HL-60/S4 treated with phorbol 12-myristate 13-acetate at 8.2 ng/mL for 4 days and 3 days (cell line): ENCODE data around the gene NOX5.

Experiments
- in situ Hi-C: fragments of 300-500 bp; cut with MboI; formaldehyde crosslinking; loops from 2 replicates; pipeline ENCODE4 v1.15.0; 2022; ENCODE audit warnings: low sequenced_read_pairs

The NOX5 gene

GRCh38 chr15:68990992-68991500 lies 23.4 kb upstream of the NOX5 start:
- in situ Hi-C loops: no loop called here

DNA sequence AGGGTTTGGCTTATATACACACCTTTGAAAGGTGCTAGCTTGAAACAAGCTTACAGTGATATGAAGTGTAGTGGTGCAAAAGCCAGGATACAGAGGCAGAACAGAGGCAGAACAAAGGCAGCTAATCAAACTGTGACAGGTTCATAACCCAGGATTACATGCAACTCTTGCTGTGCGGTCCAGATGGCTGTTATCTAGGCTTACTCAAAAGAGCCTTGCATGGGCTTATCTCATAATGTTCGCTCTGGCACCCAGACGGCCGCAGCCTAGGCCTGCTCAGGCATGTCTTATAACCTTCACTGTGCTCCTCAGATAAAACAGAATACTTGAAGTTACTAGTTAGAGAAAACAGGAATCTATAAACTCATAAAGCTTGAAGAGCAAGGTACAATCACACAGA lies 22.8 kb upstream of the NOX5 start:
- in situ Hi-C loops: no loop called here

GRCh38 chr15:68992696-68993095 lies 21.8 kb upstream of the NOX5 start:
- in situ Hi-C loops: no loop called here

DNA sequence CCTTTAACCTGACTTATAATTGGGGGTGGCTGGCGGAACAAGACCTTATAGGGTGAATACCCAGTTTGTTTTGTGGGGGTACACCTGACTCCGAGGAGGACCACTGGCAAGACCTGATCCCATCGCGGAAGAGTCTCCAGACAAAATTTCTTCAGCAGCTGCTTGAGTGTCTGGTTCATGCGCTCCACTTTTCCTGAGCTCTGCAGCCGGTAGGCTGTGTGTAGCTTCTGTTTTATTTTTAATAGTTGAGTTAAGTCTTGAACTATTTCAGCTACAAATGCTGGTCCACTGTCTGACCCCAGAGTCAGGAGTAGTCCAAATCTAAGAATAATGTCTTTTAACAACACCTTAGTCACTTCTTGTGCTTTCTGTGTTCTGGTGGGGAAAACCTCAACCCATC lies 21.2 kb upstream of the NOX5 start:
- in situ Hi-C loops: no loop called here

DNA sequence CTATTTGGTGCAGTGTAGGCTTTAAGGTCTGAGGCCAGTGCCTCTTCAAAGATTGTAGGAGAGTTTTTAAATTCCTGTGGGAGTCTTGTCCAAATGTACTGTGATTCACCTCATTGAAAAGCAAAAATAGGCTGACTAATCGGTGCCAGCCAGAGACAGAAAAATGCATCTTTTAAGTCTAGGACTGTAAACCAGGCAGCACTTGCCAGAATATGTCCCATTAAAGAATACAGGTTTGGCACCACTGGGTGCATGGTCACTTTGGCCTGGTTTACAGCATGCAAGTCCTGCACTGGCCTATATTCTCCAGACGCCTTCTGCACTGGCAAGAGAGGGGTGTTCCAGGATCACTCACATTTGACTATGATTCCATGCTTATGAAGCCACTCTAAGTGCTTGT lies 20.3 kb upstream of the NOX5 start:
- in situ Hi-C loops: no loop called here

DNA sequence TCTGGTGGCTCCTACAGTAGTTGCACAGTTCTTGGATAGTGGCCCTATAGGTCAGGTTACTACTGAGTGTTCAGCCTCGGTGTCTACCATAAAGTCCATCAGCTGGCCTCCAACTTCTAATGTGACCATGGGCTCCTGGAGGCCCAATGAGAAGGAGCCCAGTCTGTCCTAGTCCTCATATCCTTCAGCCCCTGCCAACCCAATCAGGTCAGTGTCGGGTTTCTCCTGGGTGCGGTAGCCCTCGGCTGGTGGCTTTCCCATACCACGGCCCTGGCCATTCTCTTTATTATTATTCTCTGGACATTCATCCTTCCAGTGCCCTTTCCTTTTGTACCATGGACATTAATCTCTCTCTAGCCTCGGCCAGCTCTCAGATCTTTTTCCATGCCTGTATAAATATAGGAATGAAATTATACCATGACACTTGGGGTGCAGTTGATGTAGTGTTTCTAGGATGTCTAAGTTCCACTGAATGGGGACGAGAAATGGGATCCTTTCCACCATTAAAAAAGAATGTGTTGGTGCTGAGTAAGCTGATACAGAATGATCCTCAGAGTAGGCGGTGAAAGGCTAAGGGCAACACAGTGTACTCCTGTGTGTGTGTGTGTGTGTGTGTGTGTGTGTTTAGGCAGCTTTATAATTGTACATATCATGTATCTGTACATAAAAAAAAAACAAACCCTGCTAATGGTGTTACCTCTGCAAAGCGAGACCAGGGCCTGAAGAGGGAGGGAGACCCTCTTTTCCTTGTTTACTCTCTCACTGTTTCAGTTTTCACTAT lies 19.3 kb upstream of the NOX5 start:
- in situ Hi-C loops: no loop called here

- in situ Hi-C loops: no loop called here
These were observed 17.4 kb upstream of the NOX5 start for GRCh38 chr15:68997050-68997449.

- in situ Hi-C loops: no loop called here
These were observed 16.3 kb upstream of the NOX5 start for GRCh38 chr15:68997930-68998777.

GRCh38 chr15:68999091-68999490 lies 15.4 kb upstream of the NOX5 start:
- in situ Hi-C loops: no loop called here

- in situ Hi-C loops: no loop called here
These were observed 14.4 kb upstream of the NOX5 start for GRCh38 chr15:69000091-69000490.

GRCh38 chr15:69000725-69001503 lies 13.6 kb upstream of the NOX5 start:
- in situ Hi-C loops: no loop called here

- in situ Hi-C loops: no loop called here
These were observed 11.7 kb upstream of the NOX5 start for GRCh38 chr15:69002783-69003182.

DNA sequence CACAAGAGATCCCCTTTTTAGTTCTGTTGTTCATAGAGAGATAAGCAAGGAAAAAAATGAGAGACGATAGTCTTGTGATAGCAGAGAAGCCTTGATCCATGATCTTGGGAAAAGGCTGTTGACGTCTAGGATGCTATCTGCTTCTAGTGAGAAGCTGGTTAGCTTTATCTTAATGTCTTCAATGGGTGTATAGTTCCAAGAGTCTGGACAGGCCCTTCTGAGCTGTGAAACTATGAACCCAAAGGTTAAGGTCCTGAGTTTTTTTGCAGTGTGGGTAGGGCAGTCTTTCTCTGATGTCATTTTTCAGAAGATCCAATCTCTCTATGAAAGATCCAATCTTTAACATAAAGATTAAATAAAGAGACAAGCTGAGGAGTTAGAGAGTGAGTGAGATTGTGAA lies 10.5 kb upstream of the NOX5 start:
- in situ Hi-C loops: no loop called here

DNA sequence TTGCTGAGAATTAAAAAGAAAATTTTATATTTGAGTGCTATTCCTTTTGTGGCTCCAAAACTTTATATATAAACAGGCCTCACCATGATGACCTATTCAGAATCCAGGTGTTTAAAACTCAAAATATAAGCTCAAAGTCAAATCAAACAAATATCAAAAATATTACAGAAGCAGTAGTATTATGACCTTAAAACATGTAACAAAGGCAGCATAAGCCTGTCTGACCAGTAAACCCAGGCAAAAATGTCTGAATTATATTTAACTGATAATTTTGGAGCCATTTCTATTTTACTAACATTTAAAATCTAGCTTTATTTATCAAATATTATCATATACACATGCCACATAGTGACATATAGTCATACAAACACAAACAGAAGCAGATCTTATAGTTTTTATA lies 6.4 kb upstream of the NOX5 start:
- in situ Hi-C loops: no loop called here

GRCh38 chr15:69009341-69009740 lies 5.2 kb upstream of the NOX5 start:
- in situ Hi-C loops: no loop called here

DNA sequence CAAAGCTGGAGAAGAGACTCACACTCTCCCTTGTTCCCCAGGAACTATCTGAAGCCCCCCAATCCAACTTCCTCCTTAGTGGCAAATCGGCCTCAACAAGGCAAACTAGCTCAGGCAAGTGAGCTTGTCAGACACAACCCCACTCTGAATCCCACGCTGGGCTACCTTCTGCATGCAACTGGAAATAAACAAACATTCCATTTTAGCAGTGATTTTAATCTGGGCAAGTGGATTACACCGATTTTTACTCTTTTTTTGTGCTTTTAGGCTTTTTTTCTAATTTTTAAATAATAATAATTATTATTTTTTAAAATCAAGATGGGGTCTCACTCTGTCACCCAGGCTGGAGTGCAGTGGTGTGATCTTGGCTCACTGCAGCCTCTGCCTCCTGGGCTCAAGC lies 2.9 kb upstream of the NOX5 start:
- in situ Hi-C loops: no loop called here

DNA sequence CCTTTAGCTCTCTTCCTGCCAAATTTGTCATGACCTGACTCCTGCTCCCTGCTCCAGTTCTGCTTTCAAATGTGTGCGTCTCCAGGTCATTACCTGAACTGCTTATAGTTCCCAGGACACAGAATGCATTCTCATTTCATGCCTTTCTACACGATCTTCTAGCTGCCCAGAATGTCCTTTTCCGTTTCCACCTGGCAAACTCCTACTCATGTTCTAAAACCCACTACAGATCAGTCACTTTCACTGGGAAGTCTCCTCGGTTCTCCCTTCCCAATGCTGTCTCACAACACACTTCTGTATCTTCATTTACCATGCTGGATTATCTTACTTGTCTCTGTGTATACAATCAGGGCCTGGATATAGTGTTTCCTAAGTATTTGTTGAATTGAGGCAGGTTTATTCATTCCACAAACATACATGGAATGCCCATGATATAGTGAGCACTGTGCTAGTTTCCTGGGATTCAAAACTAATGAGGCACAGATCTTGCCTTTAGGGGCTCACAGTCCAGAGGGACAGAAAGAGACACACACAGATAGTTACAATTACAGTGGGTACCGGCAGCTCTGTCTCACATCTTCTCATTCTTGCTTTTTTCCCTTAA lies 1.6 kb upstream of the NOX5 start:
- in situ Hi-C loops: no loop called here

DNA sequence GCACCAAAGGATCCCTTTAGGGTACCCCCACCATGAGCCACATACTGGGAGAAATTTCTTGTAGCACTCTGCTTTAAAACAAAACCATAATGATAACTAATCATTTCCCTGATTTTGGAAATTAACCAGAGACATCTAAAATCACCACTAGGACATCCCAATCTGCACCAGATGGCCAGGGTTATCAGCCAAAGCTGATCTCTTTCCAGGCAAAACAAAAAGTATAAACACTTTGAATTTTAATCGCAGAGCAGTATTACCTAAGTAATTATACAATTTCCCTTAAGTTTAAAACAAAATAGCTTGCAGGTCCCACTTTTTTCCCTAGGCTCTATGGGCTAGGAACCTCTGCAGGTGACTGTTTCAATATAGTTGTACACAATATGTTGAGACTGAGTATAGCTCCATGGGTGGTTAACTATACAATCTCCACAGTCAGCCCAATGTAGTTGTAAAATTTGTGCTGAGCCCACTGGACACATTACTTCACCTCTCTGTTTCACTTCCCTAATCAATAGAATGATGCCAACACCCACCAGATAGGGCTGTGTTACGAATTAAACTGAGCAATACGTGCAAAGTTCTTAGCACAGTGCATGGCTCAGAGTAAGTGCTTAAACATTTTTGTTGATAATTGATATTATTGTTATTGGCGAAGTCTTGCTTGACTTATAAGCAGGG lies 629 bp upstream of the NOX5 start:
- in situ Hi-C loops: no loop called here

- in situ Hi-C loops: no loop called here
These were observed 1.1 kb downstream of the NOX5 start for GRCh38 chr15:69015591-69015990.

- in situ Hi-C loops: no loop called here
These were observed 1.6 kb downstream of the NOX5 start for GRCh38 chr15:69016021-69016595.
